Right atrium auricular region (tissue), 2 donors: ENCODE measurements around the gene RAB3IL1. TPM values are rescaled to one million over a fixed set of nuclear protein-coding genes. Genes with fewer than 3 reads are reported as not detected.

ENCODE experiments used
- DNase-seq: peaks from one replicate; pipeline ENCODE4 v3.0.0-alpha.2; 2019; ENCODE audit warnings: low spot score
- H3K27ac ChIP-seq, 2 donors: fragments of 200-600 bp; sonication (generic); 1 replicate in 1 of 2; 2 replicates in 1 of 2; pipeline ENCODE4 v1.5.1; 2016 to 2019
- H3K27me3 ChIP-seq, 2 donors: fragments of 200-600 bp; sonication (generic); one replicate each; pipeline versions ENCODE4 v1.5.1 to v1.6.0; 2017 to 2019
- H3K36me3 ChIP-seq: fragments of 200-600 bp; sonication (generic); one replicate; pipeline ENCODE4 v1.5.1; 2016
- H3K4me1 ChIP-seq, 2 donors: fragments of 200-600 bp; sonication (generic); one replicate each; pipeline versions ENCODE4 v1.5.1 to v1.6.0; 2017 to 2019
- H3K4me3 ChIP-seq, 2 donors: fragments of 200-600 bp; sonication (generic); 1 replicate in 1 of 2; 2 replicates in 1 of 2; pipeline ENCODE4 v1.5.1; 2017 to 2019; ENCODE audit warnings: mild to moderate bottlenecking in 1 of 2, moderate library complexity in 1 of 2
- H3K9me3 ChIP-seq, 2 donors: fragments of 200-600 bp; sonication (generic); one replicate each; pipeline ENCODE4 v1.5.1; 2019
- total RNA-seq, 2 donors: library from RNA; depleted of rRNA; stranded (reverse); fragments of >200 nt; gene quantifications; one replicate each; pipeline ENCODE4 v1.1.0, GENCODE V29; 2016
- TF ChIP-seq, protein P1 (sequence below), 2 donors: fragments of 200-600 bp; sonication (generic); IDR thresholded peaks; one replicate each; pipeline ENCODE4 v1.5.1; 2019; ENCODE audit warnings: antibody characterized with exemption in 2 of 2

RAB3IL1 gene
- total RNA-seq, 2 donors from 2014 or later: 4.3 to 16.8 TPM

DNA sequence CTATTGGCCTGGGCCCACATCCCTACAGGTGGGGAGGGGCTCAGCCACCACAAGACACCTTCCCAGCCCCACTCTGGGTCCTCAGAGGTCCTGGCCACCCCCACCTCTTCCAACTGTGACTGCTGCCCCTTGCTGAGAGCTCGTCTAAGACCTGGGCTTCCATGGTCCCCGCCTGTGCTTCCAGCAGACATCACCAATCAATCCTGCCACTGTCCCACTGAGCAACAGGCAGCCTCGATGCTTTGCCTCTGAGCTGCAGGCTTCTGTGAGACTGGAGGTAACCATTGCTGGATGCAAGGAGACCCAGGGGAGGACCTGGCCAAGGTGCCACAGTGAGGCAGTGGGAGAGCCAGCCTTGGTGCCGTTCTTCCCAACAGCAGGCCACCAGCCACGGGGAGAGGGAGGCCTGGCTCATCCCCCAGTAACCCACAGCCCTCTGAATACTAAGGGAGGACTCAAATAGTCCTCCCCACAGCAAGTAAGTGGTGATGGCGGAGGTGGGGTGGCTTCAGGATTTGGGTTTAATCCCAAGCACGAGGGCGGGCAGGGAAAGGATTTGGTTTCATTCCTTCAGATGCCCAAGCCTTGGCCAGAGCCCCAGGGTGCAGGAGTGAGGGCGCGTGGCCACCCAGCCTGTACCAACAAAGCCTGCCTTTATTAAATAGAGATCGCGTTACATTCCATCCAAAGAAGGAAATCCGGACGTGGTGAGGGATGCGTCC lies 20.5 kb downstream of the RAB3IL1 start:
- no peaks in the 10 kb centered on the region for H3K27me3 ChIP-seq
- peaks cover 10% of the 10 kb centered on the region for H3K36me3 ChIP-seq
- no peaks in the 10 kb centered on the region for H3K9me3 ChIP-seq
- no peak for DNase-seq
- H3K27ac ChIP-seq: peak overlapping the region in 1 of 2 donors; percentile 20
- peaks cover 0 to 15% of the 10 kb centered on the region in 2 donors for H3K4me1 ChIP-seq
- H3K4me3 ChIP-seq: no peak overlapping the region
- TF ChIP-seq, protein P1, sequence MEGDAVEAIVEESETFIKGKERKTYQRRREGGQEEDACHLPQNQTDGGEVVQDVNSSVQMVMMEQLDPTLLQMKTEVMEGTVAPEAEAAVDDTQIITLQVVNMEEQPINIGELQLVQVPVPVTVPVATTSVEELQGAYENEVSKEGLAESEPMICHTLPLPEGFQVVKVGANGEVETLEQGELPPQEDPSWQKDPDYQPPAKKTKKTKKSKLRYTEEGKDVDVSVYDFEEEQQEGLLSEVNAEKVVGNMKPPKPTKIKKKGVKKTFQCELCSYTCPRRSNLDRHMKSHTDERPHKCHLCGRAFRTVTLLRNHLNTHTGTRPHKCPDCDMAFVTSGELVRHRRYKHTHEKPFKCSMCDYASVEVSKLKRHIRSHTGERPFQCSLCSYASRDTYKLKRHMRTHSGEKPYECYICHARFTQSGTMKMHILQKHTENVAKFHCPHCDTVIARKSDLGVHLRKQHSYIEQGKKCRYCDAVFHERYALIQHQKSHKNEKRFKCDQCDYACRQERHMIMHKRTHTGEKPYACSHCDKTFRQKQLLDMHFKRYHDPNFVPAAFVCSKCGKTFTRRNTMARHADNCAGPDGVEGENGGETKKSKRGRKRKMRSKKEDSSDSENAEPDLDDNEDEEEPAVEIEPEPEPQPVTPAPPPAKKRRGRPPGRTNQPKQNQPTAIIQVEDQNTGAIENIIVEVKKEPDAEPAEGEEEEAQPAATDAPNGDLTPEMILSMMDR (IDR thresholded peaks at IDR 0.05): no peak

DNA sequence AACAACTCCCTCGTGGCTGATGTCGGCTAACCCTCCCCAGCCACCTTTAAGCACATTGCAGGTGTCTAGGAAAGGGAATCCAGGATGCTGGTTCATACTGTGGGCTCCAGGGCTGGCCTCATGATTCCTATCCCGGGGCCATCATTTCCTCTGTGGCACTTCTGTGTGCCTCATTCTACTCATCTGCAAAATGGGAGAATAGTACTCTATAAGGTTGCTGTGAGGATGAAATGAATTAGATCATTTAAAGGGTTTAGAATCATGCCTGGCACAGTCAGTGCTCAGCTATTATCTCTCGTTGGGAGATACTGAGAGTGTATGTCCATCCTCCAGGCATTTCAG lies 21.7 kb downstream of the RAB3IL1 start:
- H3K9me3 ChIP-seq: no peaks in the 10 kb centered on the region
- H3K27ac ChIP-seq: no peak overlapping the region
- no peaks in the 10 kb centered on the region for H3K27me3 ChIP-seq
- H3K4me1 ChIP-seq: peaks cover 0 to 19% of the 10 kb centered on the region in 2 donors
- DNase-seq: no peak
- H3K4me3 ChIP-seq: no peak overlapping the region
- TF ChIP-seq, protein P1 (IDR thresholded peaks at IDR 0.05): no peak
- peaks cover 10% of the 10 kb centered on the region for H3K36me3 ChIP-seq

DNA sequence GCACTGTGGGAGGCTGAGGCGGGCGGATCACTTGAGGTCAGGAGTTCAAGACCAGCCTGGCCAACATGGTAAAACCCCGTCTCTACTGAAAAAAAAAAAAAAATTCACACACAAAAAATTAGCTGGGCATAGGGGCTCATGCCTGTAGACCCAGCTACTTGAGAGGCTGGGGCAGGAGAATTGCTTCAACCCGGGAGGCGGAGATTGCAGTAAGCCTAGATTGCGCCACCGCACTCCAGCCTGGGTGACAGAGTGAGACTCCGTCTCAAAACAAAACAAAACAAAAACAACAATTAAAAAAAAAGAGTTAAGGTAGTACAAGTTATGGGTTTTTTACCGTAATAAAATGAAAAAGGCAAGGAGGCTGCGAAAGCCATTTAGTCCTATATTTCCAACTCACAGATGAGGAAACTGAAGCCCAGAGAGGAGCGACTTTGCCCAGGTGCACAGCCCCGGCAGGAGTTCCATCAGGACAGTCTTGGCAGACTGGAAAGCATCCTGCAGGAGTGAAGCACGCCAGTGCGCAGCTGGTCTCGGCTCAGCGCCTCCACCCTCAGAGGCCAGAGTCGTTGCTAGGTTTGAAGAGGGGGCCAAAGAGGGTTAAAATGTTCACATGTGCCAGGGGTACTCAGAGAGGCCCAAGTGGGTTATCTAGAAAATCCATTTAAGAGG lies 22.2 kb downstream of the RAB3IL1 start:
- Histone ChIP-seq H3K36me3 (peaks cover 10% of the 10 kb centered on the region), H3K9me3 (no peaks in the 10 kb centered on the region), H3K27me3 (no peaks in the 10 kb centered on the region), H3K4me1 (peaks cover 0 to 24% of the 10 kb centered on the region in 2 donors), H3K4me3 (no peak overlapping the region), H3K27ac (no peak overlapping the region)
- DNase-seq: no peak
- TF ChIP-seq, protein P1 (IDR thresholded peaks at IDR 0.05): no peak

DNA sequence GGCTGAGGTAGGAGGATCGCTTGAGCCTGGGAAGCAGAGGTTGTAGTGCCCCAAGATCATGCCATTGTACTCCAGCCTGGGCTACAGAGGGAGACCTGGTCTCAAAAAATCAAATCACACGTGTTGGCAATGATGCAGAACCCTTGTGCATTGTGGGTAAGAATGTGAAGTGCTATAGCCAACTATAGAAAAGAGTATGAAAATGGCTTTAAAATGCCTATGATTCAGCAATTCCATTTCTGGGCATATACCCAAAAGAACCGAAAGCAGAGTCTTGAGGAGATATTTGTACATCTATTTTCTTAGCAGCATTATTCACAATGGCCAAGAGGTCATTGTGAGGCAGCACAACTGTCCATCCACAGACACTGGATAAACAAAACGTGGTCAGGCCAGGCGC lies 23.4 kb downstream of the RAB3IL1 start:
- TF ChIP-seq, protein P1 (IDR thresholded peaks at IDR 0.05): no peak

DNA sequence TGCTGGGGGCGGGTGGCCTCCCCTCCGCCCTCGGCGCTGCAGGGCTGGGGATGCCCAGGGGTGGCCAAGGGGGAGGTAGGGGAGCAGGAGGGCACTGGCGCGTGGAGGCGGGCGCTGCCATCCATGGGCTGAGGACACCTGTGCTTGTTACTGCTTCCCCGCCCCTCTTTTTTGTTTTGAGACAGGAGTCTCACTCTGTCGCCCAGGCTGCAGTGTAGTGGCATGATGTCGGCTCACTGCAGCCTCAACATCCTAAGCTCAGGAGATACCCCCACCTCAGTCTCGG lies 25.3 kb downstream of the RAB3IL1 start:
- no peak for DNase-seq
- Histone ChIP-seq H3K27ac (peak overlapping the region; percentile 94 to 96), H3K27me3 (no peaks in the 10 kb centered on the region), H3K9me3 (no peaks in the 10 kb centered on the region), H3K4me3 (peak overlapping the region; percentile 81 to 91), H3K4me1 (peaks cover 0 to 44% of the 10 kb centered on the region in 2 donors), H3K36me3 (peaks cover 4% of the 10 kb centered on the region)
- TF ChIP-seq, protein P1 (IDR thresholded peaks at IDR 0.05): no peak

More for the DNA sequence above, 23.4 kb downstream of the RAB3IL1 start:
- Histone ChIP-seq H3K27ac (peak overlapping the region in 1 of 2 donors; percentile 37), H3K9me3 (no peaks in the 10 kb centered on the region), H3K4me1 (peaks cover 0 to 31% of the 10 kb centered on the region in 2 donors), H3K27me3 (no peaks in the 10 kb centered on the region), H3K4me3 (no peak overlapping the region), H3K36me3 (peaks cover 10% of the 10 kb centered on the region)
- DNase-seq: no peak
